K562 (cell line): Measurements from ENCODE around the gene EPB41L4B. TPM values are rescaled to one million over a fixed set of nuclear protein-coding genes. Genes with fewer than 3 reads are reported as not detected.

Source experiments
- BCL6 ChIP-seq: fragments of 250-450 bp; sonication (Bioruptor Pico); IDR thresholded peaks from 2 replicates; pipeline ENCODE4 v1.4.0; 2020
- BRD4 ChIP-seq: fragments of 200-600 bp; sonication (generic); IDR thresholded peaks from 2 replicates; pipeline ENCODE4 v1.6.1; 2017; ENCODE audit warnings: inconsistent platforms
- MAFK ChIP-seq: IDR thresholded peaks from 2 replicates; pipeline ENCODE4 v1.6.1; 2011; ENCODE audit warnings: low read length, improper control_type of control experiment
- MAZ ChIP-seq, 2 experiments: fragments of 450-650 bp in 1 of 2; sonication (generic) in 1 of 2; formaldehyde crosslinking; IDR thresholded peaks in 1 of 2; conservative IDR thresholded peaks in 1 of 2; 2 replicates each; pipeline versions ENCODE4 v1.4.0 to v1.5.0; 2020; ENCODE audit warnings: mild to moderate bottlenecking in 1 of 2, missing genetic modification reagents in 1 of 2
- MBD1 ChIP-seq: fragments of 250-450 bp; sonication (Bioruptor Pico); IDR thresholded peaks from 2 replicates; pipeline ENCODE4 v1.8.0; 2022; ENCODE audit warnings: inconsistent platforms
- POLR2A ChIP-seq: fragments of 450-650 bp; conservative IDR thresholded peaks from 2 replicates; pipeline ENCODE4 v1.6.1; 2016
- POLR2H ChIP-seq: IDR thresholded peaks from 2 replicates; pipeline ENCODE4 v1.6.1; 2016; ENCODE audit warnings: missing genetic modification characterization, low read depth, mild to moderate bottlenecking, control low read depth, missing compliant biosample characterization, moderate library complexity
- PREB ChIP-seq: sonication (generic); formaldehyde crosslinking; IDR thresholded peaks from 2 replicates; pipeline ENCODE4 v1.8.1; 2023; ENCODE audit warnings: mild to moderate bottlenecking, missing genetic modification reagents
- SMC3 ChIP-seq: conservative IDR thresholded peaks from 2 replicates; pipeline ENCODE4 v1.6.1; 2011; ENCODE audit warnings: low read depth, low read length, improper control_type of control experiment; ENCODE audit not compliant: insufficient read depth
- STAT6 ChIP-seq: sonication (generic); formaldehyde crosslinking; IDR thresholded peaks from 2 replicates; pipeline ENCODE4 v1.8.1; 2023; ENCODE audit warnings: mild to moderate bottlenecking, missing genetic modification reagents
- TCF7 ChIP-seq: sonication (generic); IDR thresholded peaks from 2 replicates; pipeline ENCODE4 v1.6.1; 2016; ENCODE audit warnings: antibody characterized with exemption, borderline replicate concordance
- XRCC4 ChIP-seq: IDR thresholded peaks from one replicate; pipeline ENCODE4 v1.6.1; 2011; ENCODE audit not compliant: insufficient read depth, insufficient read length; ENCODE audit errors: extremely low read depth
- ZBTB17 ChIP-seq: fragments of 450-650 bp; formaldehyde crosslinking; IDR thresholded peaks from 2 replicates; pipeline ENCODE4 v1.4.0; 2020; ENCODE audit warnings: mild to moderate bottlenecking
- ZBTB8A ChIP-seq: fragments of 450-650 bp; IDR thresholded peaks from 2 replicates; pipeline ENCODE4 v1.6.1; 2018; ENCODE audit warnings: mild to moderate bottlenecking, moderate library complexity; ENCODE audit not compliant: partially characterized antibody
- ZNF134 ChIP-seq: fragments of 250-450 bp; sonication (Bioruptor Pico); conservative IDR thresholded peaks from 2 replicates; pipeline ENCODE4 v1.4.0; 2020
- ZNF143 ChIP-seq: sonication (generic); formaldehyde crosslinking; IDR thresholded peaks from 2 replicates; pipeline ENCODE4 v1.9.0; 2022; ENCODE audit warnings: mild to moderate bottlenecking, missing genetic modification reagents
- ZNF217 ChIP-seq: sonication (generic); formaldehyde crosslinking; IDR thresholded peaks from 2 replicates; pipeline ENCODE4 v1.8.0; 2022; ENCODE audit warnings: mild to moderate bottlenecking, missing genetic modification reagents
- ZNF609 ChIP-seq: sonication (generic); formaldehyde crosslinking; IDR thresholded peaks from 2 replicates; pipeline ENCODE4 v1.8.1; 2023; ENCODE audit warnings: missing genetic modification reagents, mild to moderate bottlenecking, borderline replicate concordance
- polyA plus RNA-seq, 8 experiments: library from polyadenylated mRNA; depleted of rRNA in 4 of 8; stranded (reverse) in 5 of 8; unstranded in 3 of 8; fragments of >200 nt; fragmentation: Nextera tagmentation in 2 of 8; fragmentation: Illumina TruSeq in 1 of 8; extraction: Ambion mirVana in 2 of 8; extraction: Trizol in 1 of 8; gene quantifications; 2 replicates each; pipeline versions ENCODE4 v1.2.1 to v1.2.3, GENCODE V29; 2011 to 2014; ENCODE audit warnings: inconsistent platforms in 1 of 8, missing spikeins in 1 of 8
- total RNA-seq, 7 experiments: library from RNA; depleted of rRNA in 6 of 7; stranded (reverse); fragments of >200 nt in 6 of 7; fragmentation: Illumina TruSeq in 2 of 7; extraction: Trizol in 2 of 7; gene quantifications; 2 replicates each; pipeline versions ENCODE4 v1.2.1 to v1.2.3, GENCODE V29; 2011 to 2021; ENCODE audit warnings: low replicate concordance in 1 of 7

The EPB41L4B gene
- total and polyA plus RNA-seq, 9 of the 15 experiments (the other 6 are each of a cell fraction or from before 2014, with no cell fraction given), result 0.09 to 0.38 (median 0.21) TPM

GRCh38 chr9:109143881-109144562 is 176.8 kb downstream of the EPB41L4B start (continued):
- no peak for TF ChIP-seq STAT6
- TF ChIP-seq XRCC4, result no peak
- TF ChIP-seq TCF7, result no peak
- TF ChIP-seq ZBTB8A, result no peak
- TF ChIP-seq BRD4, result no peak
- no peak for TF ChIP-seq BCL6 (CRISPR knock-in tag)
- 0 out of 2 replicates have a peak, but pooled peaks have one; percentile 54 for TF ChIP-seq POLR2A
- TF ChIP-seq MAFK, result no peak
- TF ChIP-seq PREB (CRISPR knock-in tag), result no peak
- no peak for TF ChIP-seq ZNF217
- no peak for TF ChIP-seq MBD1 (CRISPR knock-in tag)
- TF ChIP-seq POLR2H (tag), result peak; percentile 19; the same call in 1 of the 2 replicates
- TF ChIP-seq ZNF609 (CRISPR knock-in tag), result no peak
- peak in 1 of 2 experiments; percentile 51; a peak in 2 of 4 replicates for TF ChIP-seq MAZ (CRISPR knock-in tag; conservative IDR thresholded peaks at IDR 0.05 in 1 of 2, IDR thresholded peaks at IDR 0.05 in 1 of 2)
- 0 out of 2 replicates have a peak, but pooled peaks have one; percentile 25 for TF ChIP-seq SMC3
- TF ChIP-seq ZBTB17 (CRISPR knock-in tag), result no peak
- no peak for TF ChIP-seq ZNF134
- no peak for TF ChIP-seq ZNF143 (CRISPR knock-in tag)
